Activated gamma-delta T cell treated with anti-CD3 and anti-CD28 coated beads, Interleukin-2, amount 50 U/mL, for 16 hours (primary cell): ENCODE results near the gene PITX1.
"Not testable (repeated sequence)": the region's sequence is repeated elsewhere in the genome, so short reads cannot be mapped to it uniquely, and the experiment has no call there.

Experiments used
- DNase-seq: peaks from one replicate; pipeline ENCODE4 v3.0.0-alpha.2; 2020; ENCODE audit warnings: low read depth

Gene PITX1

DNA sequence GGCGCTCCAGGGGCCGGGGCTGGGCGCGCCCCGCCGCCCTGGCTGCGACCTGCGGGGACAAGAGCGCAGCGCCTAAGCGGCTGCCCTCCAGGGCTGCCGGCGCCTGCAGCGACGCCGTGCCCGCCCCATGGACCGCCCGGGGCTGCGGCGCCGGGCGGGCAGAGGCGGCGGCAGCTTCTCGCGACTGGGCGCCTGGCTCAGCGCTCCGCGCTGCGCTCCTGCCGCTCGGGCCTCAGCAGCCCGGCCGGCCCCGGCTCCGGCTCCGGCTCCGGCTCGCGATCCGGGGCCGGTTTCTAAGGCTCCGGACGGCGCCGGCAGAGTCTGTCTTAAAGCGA, at the start of gene PITX1:
TSS of gene PITX1 (minus strand) at position 328 of the 335 bp plus-strand sequence. CDS start 347 bp downstream, outside the sequence.
- no peak for DNase-seq

DNA sequence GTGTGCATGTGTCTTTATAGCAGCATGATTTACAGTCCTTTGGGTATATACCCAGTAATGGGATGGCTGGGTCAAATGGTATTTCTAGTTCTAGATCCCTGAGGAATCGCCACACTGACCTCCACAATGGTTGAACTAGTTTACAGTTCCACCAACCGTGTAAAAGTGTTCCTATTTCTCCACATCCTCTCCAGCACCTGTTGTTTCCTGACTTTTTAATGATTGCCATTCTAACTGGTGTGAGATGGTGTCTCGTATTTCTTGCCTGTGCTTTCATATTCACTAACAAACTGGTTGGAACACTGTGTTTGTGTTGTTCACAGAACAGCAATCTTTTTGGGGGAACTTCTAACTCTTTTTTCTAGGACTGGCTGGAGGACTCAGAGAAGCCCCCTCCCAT, 49.3 kb upstream of the PITX1 start:
- not testable (repeated sequence) for DNase-seq

DNA sequence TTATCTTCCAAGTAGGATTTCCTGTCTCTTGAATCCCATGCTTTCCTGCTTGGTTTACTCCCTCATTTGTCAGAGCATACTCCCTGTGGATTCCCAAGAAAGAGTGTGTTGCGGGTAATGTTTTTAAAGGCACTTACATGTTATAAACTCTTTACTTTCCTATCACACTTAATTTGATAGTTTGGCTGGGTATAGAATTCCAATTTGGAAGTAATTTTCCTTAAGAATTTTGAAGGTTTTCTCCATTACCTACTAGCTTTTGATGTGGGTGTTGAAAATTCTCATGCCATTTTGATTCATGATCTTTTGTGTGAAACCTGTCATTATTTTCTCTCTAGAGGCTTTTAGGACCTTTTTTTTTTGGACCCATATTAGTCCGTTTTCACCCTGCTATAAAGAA, 47.2 kb upstream of the PITX1 start:
- no peak for DNase-seq

DNA sequence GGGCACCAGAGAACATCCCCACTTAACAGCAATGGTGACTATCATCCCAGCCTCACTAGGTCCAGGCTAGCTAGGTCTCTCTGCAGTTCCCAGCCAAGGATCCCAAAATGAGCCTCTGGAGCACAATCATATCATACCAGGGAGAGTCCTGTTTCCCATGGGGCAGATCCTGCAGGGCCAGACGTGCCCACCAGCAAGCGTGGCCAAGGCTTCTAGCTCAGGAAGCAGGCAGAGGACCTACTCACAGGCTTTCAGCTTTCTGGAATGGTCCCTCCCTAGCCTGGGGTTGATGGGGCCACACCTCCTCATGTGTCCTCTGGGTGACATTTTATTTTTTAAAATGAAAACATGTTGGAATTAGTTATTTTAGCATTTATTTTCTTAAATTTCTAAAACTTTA, 45.7 kb upstream of the PITX1 start:
- no peak for DNase-seq

DNA sequence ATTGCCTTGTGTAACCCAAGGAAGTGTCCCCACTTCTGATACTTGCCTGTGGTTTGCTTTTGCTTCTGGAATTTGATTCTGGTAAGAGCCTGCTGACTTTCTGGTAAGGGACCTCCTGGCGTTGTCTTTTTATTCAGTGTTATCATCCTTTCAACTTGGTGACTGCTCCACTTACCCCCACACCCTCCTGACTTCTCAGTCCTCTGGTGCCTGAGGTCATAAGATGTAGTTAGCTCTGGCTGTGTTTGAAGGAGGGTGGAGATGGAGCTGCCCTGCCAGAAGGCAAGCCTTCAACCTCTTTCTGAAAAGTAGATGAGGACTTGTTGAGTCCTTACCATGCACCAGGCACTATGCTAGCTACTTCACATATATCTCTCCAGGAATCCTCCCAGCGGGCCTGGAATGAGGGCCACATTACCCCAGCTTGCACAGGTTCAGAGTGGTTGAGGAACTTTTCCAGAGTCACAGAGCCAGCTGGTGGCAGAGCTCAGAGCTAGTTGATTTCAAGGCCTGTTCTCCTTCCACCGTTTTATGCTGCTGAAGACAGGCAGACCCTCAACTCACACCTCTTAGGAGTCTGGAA, 45.2 kb upstream of the PITX1 start:
- DNase-seq = no peak

DNA sequence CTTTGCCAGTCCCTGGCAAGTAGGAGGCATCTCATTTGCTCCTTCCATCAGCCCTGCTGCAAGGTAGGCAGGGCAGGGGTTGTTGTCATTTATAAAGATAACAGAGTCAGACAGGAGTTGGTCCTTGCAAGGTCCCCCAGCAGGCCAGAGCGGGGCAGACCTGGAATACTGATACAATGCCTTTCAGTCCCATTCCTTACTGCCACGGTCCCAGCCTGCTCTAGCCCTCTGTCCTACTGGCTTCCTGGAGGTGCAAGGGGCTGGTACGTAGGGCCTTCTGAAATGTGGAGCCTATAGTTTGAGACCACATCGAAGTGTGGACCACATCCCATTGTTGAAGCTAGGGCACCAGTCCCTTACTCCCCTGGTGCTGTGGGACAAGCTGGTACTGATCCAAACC, 42.8 kb upstream of the PITX1 start:
- no peak for DNase-seq

DNA sequence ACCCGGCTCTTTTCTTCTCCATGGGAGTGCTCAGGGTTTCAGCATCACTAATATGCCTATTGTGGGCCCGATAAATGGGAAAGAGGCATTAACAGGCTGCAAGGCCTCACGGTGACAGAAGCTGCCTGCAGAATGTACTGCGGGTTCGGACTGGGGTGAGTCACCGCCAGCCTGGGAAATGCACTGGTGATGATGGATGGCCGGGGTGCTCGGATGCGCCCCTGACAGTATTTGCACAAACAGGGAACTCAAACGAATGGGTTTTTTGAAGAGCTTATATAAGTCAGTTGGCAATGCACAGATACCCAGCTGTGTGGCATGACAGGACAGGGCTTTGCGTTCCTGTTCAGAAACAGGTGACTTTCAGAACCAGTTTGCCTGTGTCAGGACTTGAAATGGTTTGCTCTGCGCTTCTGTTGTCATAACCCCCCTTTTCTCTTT, 42.0 kb upstream of the PITX1 start:
- DNase-seq = no peak

DNA sequence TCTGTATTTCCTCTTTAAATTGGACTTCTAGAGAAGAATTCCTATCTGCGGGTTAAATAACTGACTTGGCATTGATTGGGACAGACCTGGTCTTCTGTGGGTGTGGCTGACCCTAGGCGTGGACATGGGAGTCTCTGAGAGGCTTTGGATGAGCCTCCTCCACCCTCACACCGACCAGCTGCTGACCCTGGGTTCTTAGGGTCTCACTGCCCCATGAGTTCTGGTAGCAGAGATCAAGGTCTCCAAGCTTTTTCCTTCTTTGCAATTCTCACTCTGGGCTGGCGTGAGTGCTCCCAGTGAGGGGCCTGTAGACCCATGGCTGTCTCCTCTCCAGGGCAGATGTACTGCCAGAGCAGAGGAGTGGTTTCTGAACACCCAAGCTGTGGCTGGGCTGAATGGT, 41.6 kb upstream of the PITX1 start:
- DNase-seq = no peak

DNA sequence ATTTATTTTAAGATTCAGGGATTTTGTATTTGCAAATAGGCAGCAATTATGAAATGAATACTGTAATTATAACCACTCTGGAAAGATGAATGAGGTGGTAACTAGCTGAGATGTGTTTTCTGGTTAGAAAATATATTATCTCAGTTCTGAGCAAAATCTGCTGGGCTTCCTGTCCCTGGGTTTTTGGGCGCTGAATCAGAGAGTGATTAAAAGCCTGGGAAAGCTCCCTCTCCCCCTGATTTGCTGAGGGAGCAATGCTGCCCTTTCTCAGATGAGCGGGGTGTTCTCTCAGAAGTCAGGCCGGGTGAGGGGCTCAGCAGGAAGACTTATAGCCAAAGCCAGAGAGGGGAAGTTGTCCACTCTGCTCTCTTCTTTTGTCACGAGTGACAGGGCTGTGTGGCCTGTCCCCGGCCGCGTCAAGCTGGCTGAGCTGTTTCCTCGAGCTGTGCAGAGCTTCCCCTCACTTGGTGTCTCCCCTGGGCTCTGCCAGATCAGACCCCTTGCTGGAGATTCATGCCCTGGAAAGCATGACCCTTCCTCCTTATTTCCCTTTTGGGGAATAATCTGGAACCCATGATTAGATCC, 39.8 kb upstream of the PITX1 start:
- no peak for DNase-seq

DNA sequence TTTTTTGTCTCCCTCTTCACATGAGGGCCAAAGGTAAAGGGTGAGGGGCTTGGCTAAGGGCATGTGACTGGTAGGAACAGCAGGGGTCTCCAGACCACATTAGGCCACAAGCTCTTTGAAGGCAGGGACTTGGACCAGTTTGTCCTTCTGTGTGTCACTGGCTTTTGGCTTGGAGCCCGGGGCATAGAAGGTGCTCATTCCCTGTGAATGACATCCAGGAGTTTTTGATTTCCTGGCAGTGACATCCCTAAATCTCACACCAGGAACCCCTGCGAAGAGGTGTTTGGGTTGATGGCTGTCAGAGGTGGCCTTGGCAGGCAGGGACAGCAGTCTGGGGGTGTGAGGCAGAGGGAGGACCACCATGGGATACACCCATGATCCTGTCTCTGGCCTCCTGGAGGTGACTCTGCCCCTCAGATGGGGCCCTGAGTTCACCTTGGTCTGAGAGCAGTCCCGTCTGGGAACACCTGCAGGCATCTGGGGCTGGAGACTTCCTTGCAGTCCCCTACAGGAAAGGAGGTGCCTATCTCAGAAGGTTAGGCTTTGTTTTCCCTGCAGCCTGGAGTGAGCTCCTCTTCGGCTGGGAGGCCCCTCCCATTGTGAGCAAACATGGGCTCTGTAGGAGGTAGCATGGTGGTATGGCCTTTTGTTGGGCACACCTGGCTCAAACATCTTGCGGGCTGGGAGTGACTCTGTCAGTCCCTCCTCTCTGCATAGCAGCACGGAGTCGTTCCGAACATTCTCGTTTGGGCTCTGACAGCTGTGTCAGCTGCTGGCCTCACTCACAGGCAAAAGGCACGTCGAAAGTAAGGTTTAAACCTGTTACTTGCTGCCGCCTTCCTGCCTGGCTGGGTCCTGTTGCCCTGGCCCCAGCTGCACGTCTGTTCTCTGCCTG, 38.6 kb upstream of the PITX1 start:
- no peak for DNase-seq

DNA sequence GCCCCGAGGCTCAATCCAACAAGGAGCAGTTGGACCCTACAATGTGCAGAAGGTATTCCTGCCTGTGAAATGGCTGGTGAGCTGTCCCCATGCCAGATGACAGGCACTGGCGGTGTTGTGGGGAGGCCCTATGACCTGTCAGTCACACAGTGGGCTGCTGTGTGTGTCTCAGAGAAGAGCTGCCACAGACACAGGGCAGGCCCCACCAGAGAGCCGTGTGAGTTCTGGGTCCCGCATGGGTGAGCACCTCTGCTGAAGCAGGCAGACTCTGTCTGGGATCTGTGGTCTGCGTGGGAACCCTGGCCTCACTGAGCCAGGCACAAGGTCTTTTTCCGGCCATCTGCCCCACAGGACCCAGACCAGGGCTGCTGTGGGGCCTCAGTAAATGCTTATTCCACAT, 37.3 kb upstream of the PITX1 start:
- no peak for DNase-seq

DNA sequence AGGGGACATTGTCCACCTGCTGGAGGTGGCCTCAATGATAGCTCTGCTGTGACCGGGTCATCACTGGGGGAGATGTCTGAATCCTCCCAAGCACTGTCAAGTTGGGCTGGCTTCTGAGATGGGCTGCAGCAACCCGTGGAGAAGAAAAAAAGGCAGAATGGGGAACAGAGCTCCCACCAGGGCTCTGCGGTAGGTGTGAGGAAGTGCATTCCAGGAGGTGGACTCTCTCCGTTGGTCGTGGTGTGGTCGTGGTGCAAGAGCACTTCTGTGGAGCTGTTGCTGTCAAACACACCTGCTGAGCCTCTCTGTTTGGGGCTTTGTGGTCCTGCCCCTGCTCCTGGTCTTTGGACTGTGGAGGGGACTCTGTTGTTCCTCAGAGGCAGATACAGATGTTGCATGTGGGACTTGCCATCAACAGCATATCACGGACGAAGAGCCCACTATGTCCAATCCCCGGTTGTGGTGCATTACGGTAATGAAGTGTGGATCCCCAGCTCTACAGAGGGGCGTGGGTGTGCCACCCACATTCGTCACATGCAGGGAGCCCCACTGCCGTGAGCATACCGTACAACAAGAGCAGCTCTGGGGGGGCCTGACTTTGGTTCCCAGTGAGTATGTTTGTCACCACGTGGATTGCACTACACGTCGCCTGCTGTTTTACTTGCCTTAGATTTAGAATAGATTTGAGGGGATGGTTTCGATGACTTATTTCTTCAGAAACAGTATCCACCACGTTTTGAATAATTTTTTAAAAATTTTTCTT, 36.0 kb upstream of the PITX1 start:
- DNase-seq = no peak

DNA sequence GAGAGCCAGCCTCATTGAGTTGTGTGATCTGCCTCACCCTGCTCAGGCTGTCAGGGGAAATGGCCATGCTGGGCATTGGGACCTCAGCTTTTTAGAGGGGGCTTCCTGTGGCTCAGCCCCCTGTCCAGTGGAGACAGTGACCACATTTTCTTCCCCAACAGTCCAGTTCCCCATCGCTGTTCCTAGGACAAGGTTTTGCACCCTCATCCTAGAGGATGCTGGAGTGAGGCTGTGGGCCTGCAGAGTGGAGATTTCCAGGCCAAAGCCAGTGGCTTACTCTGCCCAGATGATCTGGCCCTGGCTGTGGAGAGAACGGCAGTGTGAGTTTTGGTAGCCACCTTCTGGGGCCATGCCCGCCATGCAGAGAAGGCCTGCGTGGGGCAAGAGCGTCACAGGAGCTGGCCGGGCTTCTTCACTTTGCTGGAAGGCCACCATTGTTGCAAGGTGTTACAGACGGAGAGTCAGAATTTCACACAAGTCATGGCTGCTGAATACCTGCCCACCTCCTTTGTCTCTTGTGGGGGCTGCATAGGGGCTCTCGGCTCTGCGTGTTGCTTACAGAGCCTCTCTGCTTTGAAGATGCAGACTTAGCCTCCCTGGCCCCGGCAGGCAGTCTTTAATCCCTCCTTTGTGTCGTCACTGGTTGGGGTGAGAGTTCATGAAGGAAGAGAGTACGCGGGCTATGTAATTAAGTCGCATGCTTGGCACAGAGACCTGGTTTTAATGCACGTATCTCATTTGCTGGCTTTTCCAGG, 35.2 kb upstream of the PITX1 start:
- no peak for DNase-seq

DNA sequence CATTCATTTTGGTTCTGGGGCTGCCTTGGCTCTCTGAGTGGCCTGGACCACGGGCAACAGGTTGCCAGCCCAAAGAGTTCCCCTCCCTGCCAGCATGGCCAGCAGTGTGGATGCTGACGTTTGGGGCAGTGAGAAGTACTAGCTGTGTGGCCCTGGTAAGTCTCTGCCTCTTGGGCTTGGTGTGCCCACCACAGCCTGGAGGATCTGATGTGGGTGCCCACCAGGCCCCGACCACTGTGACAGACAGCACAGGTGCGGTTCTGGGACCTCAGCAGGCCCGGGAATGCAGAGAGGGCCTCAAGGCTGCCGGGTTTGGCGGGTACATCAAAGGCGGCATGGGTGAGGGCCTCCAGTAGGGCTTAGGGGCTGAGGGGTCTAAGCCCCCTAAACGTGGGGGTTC, 33.6 kb upstream of the PITX1 start:
- DNase-seq = no peak

DNA sequence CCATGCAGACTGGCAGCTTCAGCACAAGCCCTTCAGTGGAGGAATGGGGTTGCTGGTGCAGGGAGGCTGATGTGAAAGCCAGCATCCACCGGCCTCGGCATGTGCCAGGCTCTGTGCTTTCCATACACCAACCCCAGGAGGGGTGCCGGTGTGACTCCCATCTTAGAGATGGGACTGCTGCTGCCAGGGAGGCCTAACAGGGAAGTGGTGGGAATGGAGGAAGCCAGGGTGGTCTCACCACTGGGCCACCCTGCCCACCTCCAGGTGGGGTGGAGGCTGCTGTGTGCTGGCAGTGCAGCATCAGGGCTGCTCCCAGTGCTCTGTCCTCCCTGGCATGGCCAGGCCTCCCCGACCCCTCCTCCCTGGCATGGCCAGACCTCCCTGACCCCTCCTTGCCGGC, 32.8 kb upstream of the PITX1 start:
- DNase-seq = no peak

DNA sequence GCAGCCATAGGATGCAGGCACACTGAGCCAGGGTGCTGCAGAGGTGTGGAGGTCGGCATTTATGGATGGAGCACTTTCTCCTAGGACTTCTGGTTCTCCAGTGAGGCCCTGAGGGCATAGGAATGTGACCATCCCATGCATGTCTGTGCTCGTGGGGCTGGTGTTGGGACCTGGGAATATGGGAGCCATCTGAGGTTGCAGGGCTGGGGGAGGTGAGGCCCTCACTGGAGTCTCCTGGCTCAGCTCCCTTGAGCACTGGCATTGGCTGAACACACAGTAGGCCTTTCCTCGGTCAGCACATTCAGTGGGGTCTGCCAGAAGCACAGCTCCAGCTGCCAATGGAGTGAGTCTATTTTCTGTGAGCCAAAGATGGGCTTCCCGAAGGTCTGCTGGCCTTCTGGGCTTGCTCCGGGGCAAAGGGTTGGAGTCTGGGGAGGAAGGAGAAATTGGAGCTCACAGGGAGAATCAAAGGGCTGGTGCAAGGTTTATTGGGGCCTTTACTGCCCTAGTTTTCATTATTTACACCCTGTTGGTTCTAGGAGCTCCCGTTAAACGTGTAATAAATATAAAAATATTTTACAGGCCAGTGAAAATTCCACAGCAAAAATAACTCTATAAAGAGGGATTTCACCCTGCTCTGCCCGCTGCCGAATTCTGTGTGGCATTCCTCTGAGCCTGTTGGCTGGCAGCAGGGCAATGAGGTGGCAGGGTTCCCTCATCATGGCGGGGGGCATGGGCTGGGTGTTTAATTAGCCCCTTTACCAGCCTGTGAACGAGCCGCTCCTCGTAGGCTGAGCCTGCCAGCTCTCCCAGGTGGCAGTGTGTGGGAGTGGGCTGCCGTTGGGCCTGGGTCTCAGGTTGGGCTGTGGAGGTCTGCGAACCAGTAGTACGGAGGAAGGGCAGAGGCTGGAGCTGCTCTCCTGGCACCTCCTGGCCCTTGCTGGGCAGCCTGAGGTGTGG, 31.6 kb upstream of the PITX1 start:
- DNase-seq = no peak

DNA sequence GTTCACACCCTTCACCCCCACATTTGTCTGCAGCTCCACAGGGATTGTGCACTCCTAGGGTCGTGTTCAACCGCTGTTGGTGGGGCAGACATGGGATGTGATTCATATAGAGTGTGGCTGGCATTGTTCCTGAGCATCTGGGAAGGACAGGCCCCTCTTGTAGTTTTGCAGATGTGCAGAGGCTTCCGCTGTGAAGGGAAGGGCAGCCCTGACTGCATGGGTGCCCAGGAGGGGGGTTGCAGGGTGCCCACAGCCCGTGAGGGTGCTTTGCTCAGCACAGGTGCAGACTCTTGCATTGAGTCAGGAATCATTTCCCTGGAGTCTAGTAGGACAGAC, 30.2 kb upstream of the PITX1 start:
- no peak for DNase-seq

DNA sequence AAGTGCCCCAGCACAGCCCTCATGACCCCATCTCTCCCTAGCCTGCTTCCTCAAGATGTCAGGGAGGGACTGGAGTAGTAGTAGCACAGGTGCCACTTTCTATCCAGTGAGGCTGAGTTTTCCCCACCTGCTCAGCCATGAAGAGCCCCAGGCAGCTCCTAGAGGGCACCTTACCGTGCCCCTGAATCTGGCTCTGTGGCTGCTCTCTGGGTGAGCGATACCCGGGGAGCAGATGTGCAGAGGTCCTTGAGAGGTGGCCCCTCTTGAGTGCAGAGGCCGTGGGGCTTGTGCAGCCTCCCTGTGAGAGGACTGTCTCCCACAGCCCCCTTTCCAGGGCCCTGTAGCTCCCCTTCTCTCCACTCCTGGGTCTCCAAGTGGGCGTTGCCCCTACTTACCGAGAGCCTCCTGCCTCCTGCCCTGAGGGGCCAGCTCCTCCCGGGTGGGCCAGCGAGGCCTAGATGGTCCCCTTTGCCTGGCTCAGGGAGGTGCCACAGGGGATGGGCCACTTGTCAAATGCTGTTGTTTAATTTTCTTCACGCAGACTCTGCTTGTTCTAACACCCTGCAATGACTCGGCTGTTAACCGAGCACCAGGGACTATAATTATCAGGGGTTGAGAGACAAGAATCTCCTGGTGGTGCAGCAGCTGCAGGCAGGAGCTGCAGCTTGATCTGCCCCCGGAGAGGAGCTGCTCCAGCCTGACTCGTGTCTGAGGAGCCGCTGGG, 29.6 kb upstream of the PITX1 start:
- no peak for DNase-seq

DNA sequence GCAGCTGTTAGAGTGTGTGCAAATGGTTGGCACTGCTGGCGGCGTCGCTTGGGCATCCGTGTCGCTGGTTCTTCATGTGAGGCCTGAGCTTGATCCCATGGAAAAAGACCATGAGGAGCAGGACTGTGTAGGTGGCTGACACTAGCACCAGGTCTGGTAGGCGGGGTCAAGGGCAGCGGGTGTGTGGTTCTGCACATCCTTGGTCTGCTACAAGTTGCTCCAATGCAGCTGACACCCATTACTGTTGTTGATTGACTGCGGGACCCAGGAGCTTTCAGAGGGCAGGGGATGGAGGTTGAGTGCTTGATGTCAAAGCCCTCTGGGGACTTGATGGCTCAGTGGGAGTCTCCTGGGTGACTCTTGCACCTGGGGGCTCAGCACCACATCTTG, 29.0 kb upstream of the PITX1 start:
- no peak for DNase-seq
